ENCODE results near the gene CACFD1.

CACFD1 gene

GRCh38 chr9:133514460-133515239 is 54.9 kb downstream of the CACFD1 start:
- Histone ChIP-seq H3K9me3 (ENCODE audit: severe bottlenecking) (no peaks in the 10 kb centered on the region), H3K27me3 (ENCODE audit: insufficient read depth, low read depth, severe bottlenecking) (no peaks in the 10 kb centered on the region), H3K27ac (no peak overlapping the region), H3K36me3 (no peaks in the 10 kb centered on the region), H3K4me3 (ENCODE audit: low read depth, low read length) (no peak overlapping the region)
- no peak for TF ChIP-seq CTCF (IDR thresholded peaks at IDR 0.05; ENCODE audit: low read depth, low read length)
- DNase-seq, result no peak

DNA sequence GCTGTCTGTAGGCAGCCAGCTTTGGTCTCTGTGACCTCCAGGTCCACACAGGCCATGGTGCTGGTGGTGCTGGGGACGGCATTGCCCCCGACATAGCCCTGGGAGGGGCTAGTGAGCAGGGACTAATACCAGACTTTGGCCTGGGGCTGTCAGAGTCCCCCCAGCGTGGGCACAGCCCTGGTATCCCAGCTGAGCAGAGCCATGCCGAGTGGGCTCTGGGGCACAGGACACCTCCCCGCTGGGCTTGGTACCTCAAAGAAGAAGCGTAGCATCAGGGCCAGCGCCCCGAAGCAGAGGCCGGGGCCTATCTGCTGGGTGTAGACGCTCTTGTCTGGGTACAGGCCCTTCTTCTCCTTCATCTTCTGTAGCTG is 55.4 kb downstream of the CACFD1 start:
- no peak overlapping the region for H3K4me3 ChIP-seq (ENCODE audit: low read depth, low read length)
- DNase-seq, result no peak
- TF ChIP-seq CTCF (IDR thresholded peaks at IDR 0.05; ENCODE audit: low read depth, low read length), result no peak

DNA sequence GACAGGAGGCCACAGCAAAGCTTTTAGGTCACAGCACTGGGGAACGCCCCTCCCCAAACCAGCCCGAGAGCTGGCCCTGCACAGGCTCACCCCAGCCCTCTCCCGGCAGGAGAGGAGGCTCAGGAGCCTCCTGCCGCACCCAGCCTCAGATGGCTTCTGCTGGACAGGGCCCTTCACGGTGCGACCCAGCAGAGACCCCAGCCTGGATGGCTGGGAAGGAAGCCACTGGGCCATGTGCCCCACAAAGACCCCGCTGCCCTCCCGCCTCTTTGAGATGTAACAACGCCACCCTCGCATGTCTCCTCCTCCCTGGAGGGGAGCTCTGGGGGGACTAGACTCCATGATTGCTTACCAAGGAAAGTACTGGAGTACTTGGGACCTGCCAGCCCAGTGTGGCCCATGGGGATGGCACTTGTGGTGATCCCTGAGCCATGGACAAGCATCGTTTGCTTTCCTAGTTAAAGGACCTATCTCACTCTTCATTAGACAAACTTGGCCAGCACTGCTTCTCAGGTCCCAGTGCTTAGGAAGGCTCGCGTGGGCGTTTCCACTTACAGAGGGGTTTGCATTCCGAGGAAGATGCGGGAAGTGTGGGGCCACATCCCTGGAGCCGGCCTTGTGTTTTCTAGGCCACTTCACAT is 56.0 kb downstream of the CACFD1 start:
- no peaks in the 10 kb centered on the region for H3K27me3 ChIP-seq (ENCODE audit: insufficient read depth, low read depth, severe bottlenecking)
- TF ChIP-seq CTCF (IDR thresholded peaks at IDR 0.05; ENCODE audit: low read depth, low read length), result no peak
- H3K4me3 ChIP-seq (ENCODE audit: low read depth, low read length), result no peak overlapping the region
- no peak for DNase-seq
- H3K36me3 ChIP-seq, result no peaks in the 10 kb centered on the region
- H3K9me3 ChIP-seq (ENCODE audit: severe bottlenecking), result no peaks in the 10 kb centered on the region
- H3K27ac ChIP-seq, result no peak overlapping the region

More for the DNA sequence above, 55.4 kb downstream of the CACFD1 start:
- no peaks in the 10 kb centered on the region for H3K27me3 ChIP-seq (ENCODE audit: insufficient read depth, low read depth, severe bottlenecking)
- no peaks in the 10 kb centered on the region for H3K9me3 ChIP-seq (ENCODE audit: severe bottlenecking)
- no peak overlapping the region for H3K27ac ChIP-seq
- H3K36me3 ChIP-seq, result no peaks in the 10 kb centered on the region

- Histone ChIP-seq H3K4me3 (ENCODE audit: low read depth, low read length) (no peak overlapping the region), H3K27ac (peak overlapping the region; percentile 26; the same call in 1 of the 2 replicates), H3K36me3 (no peaks in the 10 kb centered on the region), H3K9me3 (ENCODE audit: severe bottlenecking) (no peaks in the 10 kb centered on the region), H3K27me3 (ENCODE audit: insufficient read depth, low read depth, severe bottlenecking) (no peaks in the 10 kb centered on the region)
- DNase-seq, result no peak
- no peak for TF ChIP-seq CTCF (IDR thresholded peaks at IDR 0.05; ENCODE audit: low read depth, low read length)
Measured at GRCh38 chr9:133516256-133516960, 56.6 kb downstream of the CACFD1 start.

GRCh38 chr9:133516961-133517350 is 57.2 kb downstream of the CACFD1 start:
- TF ChIP-seq CTCF (IDR thresholded peaks at IDR 0.05; ENCODE audit: low read depth, low read length), result no peak
- H3K36me3 ChIP-seq, result no peaks in the 10 kb centered on the region
- H3K4me3 ChIP-seq (ENCODE audit: low read depth, low read length), result no peak overlapping the region
- peak overlapping the region; percentile 26; the same call in 1 of the 2 replicates for H3K27ac ChIP-seq
- H3K27me3 ChIP-seq (ENCODE audit: insufficient read depth, low read depth, severe bottlenecking), result no peaks in the 10 kb centered on the region
- DNase-seq, result no peak
- no peaks in the 10 kb centered on the region for H3K9me3 ChIP-seq (ENCODE audit: severe bottlenecking)

All from WERI-Rb-1 (cell line).